Measurements from ENCODE around the gene SRSF6.

Gene SRSF6

GRCh38 chr20:43460830-43461200 lies 3.1 kb downstream of the SRSF6 start:
- H3K27me3 ChIP-seq (ENCODE audit: control insufficient read depth in 5 of 5, insufficient read depth in 4 of 5, low read length in 5 of 5) = no peaks in the 10 kb centered on the region
- no peaks in the 10 kb centered on the region for H3K9me3 ChIP-seq (ENCODE audit: control insufficient read depth in 5 of 5, low read length in 5 of 5)
- H3K9ac ChIP-seq (ENCODE audit: low read length in 5 of 5) = no peak overlapping the region
- peaks cover 0 to 26% (median 17%) of the 10 kb centered on the region in 5 donors for H3K4me1 ChIP-seq (ENCODE audit: control insufficient read depth in 5 of 5, insufficient read depth in 5 of 5, low read length in 5 of 5)
- no peak overlapping the region for H3K27ac ChIP-seq (ENCODE audit: low read depth, low read length)
- H3K4me3 ChIP-seq (ENCODE audit: low read depth in 1 of 5, low read length in 5 of 5) = no peak overlapping the region
- peaks cover 45 to 66% (median 63%) of the 10 kb centered on the region in 5 donors for H3K36me3 ChIP-seq (ENCODE audit: control insufficient read depth in 5 of 5, insufficient read depth in 5 of 5, low read length in 5 of 5)

- peaks cover 50 to 78% (median 68%) of the 10 kb centered on the region in 5 donors for H3K36me3 ChIP-seq (ENCODE audit: control insufficient read depth in 5 of 5, insufficient read depth in 5 of 5, low read length in 5 of 5)
- H3K9me3 ChIP-seq (ENCODE audit: control insufficient read depth in 5 of 5, low read length in 5 of 5) = no peaks in the 10 kb centered on the region
- H3K27ac ChIP-seq (ENCODE audit: low read depth, low read length) = no peak overlapping the region
- H3K9ac ChIP-seq (ENCODE audit: low read length in 5 of 5) = no peak overlapping the region
- peaks cover 0 to 18% (median 13%) of the 10 kb centered on the region in 5 donors for H3K4me1 ChIP-seq (ENCODE audit: control insufficient read depth in 5 of 5, insufficient read depth in 5 of 5, low read length in 5 of 5)
- no peaks in the 10 kb centered on the region for H3K27me3 ChIP-seq (ENCODE audit: control insufficient read depth in 5 of 5, insufficient read depth in 4 of 5, low read length in 5 of 5)
- H3K4me3 ChIP-seq (ENCODE audit: low read depth in 1 of 5, low read length in 5 of 5) = no peak overlapping the region
Measured at GRCh38 chr20:43461894-43462659, 4.4 kb downstream of the SRSF6 start.

DNA sequence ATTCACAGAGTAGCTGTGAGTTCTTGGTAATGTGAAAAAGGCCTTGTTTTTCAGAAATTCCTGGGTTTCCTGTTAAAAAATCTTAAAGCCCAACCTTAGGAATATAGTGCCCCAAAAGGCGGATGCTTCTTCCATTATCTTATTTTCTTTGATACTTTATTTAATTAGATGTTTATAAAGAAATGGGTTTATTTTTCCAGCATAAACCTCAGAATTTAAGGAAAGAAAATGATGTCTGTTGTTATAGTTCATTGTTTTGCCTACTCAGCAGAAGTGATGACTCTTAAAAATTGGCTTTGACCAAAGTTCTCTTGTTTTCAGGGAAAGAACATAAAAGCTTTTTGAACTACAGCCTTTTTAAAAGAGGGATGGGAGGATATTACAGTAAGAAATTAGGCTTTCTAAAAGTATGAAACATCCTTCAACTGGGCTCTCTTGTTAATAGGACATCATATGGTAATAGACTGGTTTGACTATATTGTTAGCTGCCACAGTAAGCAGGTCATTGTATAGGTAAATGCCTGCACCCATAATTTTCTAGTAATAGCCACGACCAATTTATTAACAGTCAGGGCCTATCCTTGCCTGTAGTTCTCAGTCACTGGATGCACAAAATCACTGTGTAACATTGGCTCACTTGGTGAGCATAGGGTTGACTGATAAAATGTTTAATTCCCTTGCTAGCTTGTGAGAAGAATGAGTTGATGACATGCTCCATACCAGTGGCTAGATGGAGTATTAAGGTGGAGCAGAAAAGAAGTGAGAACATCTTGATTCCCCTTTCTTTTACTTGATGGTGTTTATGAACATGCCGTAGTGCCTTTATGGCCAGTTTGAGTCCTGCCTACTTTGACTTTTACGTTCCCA lies 5.2 kb downstream of the SRSF6 start:
- no peak overlapping the region for H3K27ac ChIP-seq (ENCODE audit: low read depth, low read length)
- no peak overlapping the region for H3K4me3 ChIP-seq (ENCODE audit: low read depth in 1 of 5, low read length in 5 of 5)
- no peak overlapping the region for H3K9ac ChIP-seq (ENCODE audit: low read length in 5 of 5)
- H3K4me1 ChIP-seq (ENCODE audit: control insufficient read depth in 5 of 5, insufficient read depth in 5 of 5, low read length in 5 of 5) = peaks cover 0 to 16% (median 12%) of the 10 kb centered on the region in 5 donors
- H3K27me3 ChIP-seq (ENCODE audit: control insufficient read depth in 5 of 5, insufficient read depth in 4 of 5, low read length in 5 of 5) = no peaks in the 10 kb centered on the region
- H3K36me3 ChIP-seq (ENCODE audit: control insufficient read depth in 5 of 5, insufficient read depth in 5 of 5, low read length in 5 of 5) = peaks cover 50 to 80% (median 71%) of the 10 kb centered on the region in 5 donors
- no peaks in the 10 kb centered on the region for H3K9me3 ChIP-seq (ENCODE audit: control insufficient read depth in 5 of 5, low read length in 5 of 5)

GRCh38 chr20:43463527-43464218 lies 6.0 kb downstream of the SRSF6 start:
- peak overlapping the region in 1 of 5 donors; percentile 7 for H3K9ac ChIP-seq (ENCODE audit: low read length in 5 of 5)
- H3K36me3 ChIP-seq (ENCODE audit: control insufficient read depth in 5 of 5, insufficient read depth in 5 of 5, low read length in 5 of 5) = peaks cover 50 to 85% (median 71%) of the 10 kb centered on the region in 5 donors
- no peak overlapping the region for H3K4me3 ChIP-seq (ENCODE audit: low read depth in 1 of 5, low read length in 5 of 5)
- H3K27ac ChIP-seq (ENCODE audit: low read depth, low read length) = no peak overlapping the region
- no peaks in the 10 kb centered on the region for H3K27me3 ChIP-seq (ENCODE audit: control insufficient read depth in 5 of 5, insufficient read depth in 4 of 5, low read length in 5 of 5)
- H3K4me1 ChIP-seq (ENCODE audit: control insufficient read depth in 5 of 5, insufficient read depth in 5 of 5, low read length in 5 of 5) = peaks cover 0 to 16% (median 12%) of the 10 kb centered on the region in 5 donors
- H3K9me3 ChIP-seq (ENCODE audit: control insufficient read depth in 5 of 5, low read length in 5 of 5) = no peaks in the 10 kb centered on the region

DNA sequence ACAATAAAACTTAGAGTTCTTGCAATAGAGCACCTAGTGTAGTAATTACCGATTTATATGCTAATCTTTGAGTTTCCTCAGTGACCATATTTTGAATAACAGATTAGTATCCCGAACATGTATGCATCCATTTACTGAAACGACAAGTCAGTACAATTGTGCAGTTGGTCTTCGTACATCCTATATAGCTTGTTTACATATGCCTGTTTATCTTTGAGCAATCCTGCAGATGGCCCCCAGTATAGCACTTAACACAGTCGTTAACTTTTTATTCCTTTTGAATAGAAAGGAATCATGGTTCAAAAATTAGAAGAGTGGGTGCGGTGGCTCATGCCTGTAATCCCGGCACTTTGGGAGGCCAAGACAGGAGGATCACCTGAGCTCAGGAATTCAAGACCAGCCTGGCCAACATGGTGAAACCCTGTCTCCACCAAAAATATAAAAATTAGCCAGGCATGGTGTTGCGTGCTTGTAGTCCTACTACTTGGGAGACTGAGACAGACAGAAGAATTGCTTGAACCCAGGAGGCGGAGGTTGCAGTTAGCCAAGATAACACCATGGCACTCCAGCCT lies 6.6 kb downstream of the SRSF6 start:
- no peak overlapping the region for H3K27ac ChIP-seq (ENCODE audit: low read depth, low read length)
- H3K27me3 ChIP-seq (ENCODE audit: control insufficient read depth in 5 of 5, insufficient read depth in 4 of 5, low read length in 5 of 5) = no peaks in the 10 kb centered on the region
- H3K4me3 ChIP-seq (ENCODE audit: low read depth in 1 of 5, low read length in 5 of 5) = no peak overlapping the region
- H3K9ac ChIP-seq (ENCODE audit: low read length in 5 of 5) = no peak overlapping the region
- peaks cover 50 to 87% (median 68%) of the 10 kb centered on the region in 5 donors for H3K36me3 ChIP-seq (ENCODE audit: control insufficient read depth in 5 of 5, insufficient read depth in 5 of 5, low read length in 5 of 5)
- H3K9me3 ChIP-seq (ENCODE audit: control insufficient read depth in 5 of 5, low read length in 5 of 5) = no peaks in the 10 kb centered on the region
- peaks cover 0 to 10% (median 7%) of the 10 kb centered on the region in 5 donors for H3K4me1 ChIP-seq (ENCODE audit: control insufficient read depth in 5 of 5, insufficient read depth in 5 of 5, low read length in 5 of 5)

DNA sequence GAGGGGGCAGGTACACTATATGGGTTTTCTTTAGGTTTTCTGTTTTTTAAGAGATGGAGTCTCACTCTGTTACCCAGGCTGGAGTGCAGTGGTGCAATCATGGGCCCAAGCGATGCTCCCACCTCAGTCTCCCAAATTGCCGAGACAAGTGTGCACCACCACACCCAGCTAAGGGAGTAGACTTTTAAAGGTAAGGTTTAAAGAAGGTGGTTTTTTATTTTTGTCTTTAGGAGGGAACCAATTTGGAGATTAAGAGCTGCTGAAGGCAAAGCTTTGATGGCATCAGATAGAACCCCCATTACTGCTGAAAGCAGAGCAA lies 7.9 kb downstream of the SRSF6 start:
- Histone ChIP-seq H3K27me3 (ENCODE audit: control insufficient read depth in 5 of 5, insufficient read depth in 4 of 5, low read length in 5 of 5) (no peaks in the 10 kb centered on the region), H3K36me3 (ENCODE audit: control insufficient read depth in 5 of 5, insufficient read depth in 5 of 5, low read length in 5 of 5) (peaks cover 47 to 78% (median 61%) of the 10 kb centered on the region in 5 donors), H3K9ac (ENCODE audit: low read length in 5 of 5) (no peak overlapping the region), H3K4me1 (ENCODE audit: control insufficient read depth in 5 of 5, insufficient read depth in 5 of 5, low read length in 5 of 5) (peaks cover 0 to 6% (median 4%) of the 10 kb centered on the region in 5 donors), H3K27ac (ENCODE audit: low read depth, low read length) (no peak overlapping the region), H3K4me3 (ENCODE audit: low read depth in 1 of 5, low read length in 5 of 5) (no peak overlapping the region), H3K9me3 (ENCODE audit: control insufficient read depth in 5 of 5, low read length in 5 of 5) (no peaks in the 10 kb centered on the region)

GRCh38 chr20:43467589-43467988 lies 9.9 kb downstream of the SRSF6 start:
- no peak overlapping the region for H3K27ac ChIP-seq (ENCODE audit: low read depth, low read length)
- no peak overlapping the region for H3K9ac ChIP-seq (ENCODE audit: low read length in 5 of 5)
- H3K36me3 ChIP-seq (ENCODE audit: control insufficient read depth in 5 of 5, insufficient read depth in 5 of 5, low read length in 5 of 5) = peaks cover 31 to 72% (median 48%) of the 10 kb centered on the region in 5 donors
- H3K27me3 ChIP-seq (ENCODE audit: control insufficient read depth in 5 of 5, insufficient read depth in 4 of 5, low read length in 5 of 5) = no peaks in the 10 kb centered on the region
- no peaks in the 10 kb centered on the region for H3K9me3 ChIP-seq (ENCODE audit: control insufficient read depth in 5 of 5, low read length in 5 of 5)
- peaks cover 0 to 6% (median 0%) of the 10 kb centered on the region in 5 donors for H3K4me1 ChIP-seq (ENCODE audit: control insufficient read depth in 5 of 5, insufficient read depth in 5 of 5, low read length in 5 of 5)
- H3K4me3 ChIP-seq (ENCODE audit: low read depth in 1 of 5, low read length in 5 of 5) = no peak overlapping the region

- H3K4me3 ChIP-seq (ENCODE audit: low read depth in 1 of 5, low read length in 5 of 5) = no peak overlapping the region
- no peak overlapping the region for H3K27ac ChIP-seq (ENCODE audit: low read depth, low read length)
- H3K9me3 ChIP-seq (ENCODE audit: control insufficient read depth in 5 of 5, low read length in 5 of 5) = no peaks in the 10 kb centered on the region
- H3K4me1 ChIP-seq (ENCODE audit: control insufficient read depth in 5 of 5, insufficient read depth in 5 of 5, low read length in 5 of 5) = peaks cover 0 to 9% (median 6%) of the 10 kb centered on the region in 5 donors
- peaks cover 4 to 27% (median 10%) of the 10 kb centered on the region in 5 donors for H3K36me3 ChIP-seq (ENCODE audit: control insufficient read depth in 5 of 5, insufficient read depth in 5 of 5, low read length in 5 of 5)
- no peak overlapping the region for H3K9ac ChIP-seq (ENCODE audit: low read length in 5 of 5)
- no peaks in the 10 kb centered on the region for H3K27me3 ChIP-seq (ENCODE audit: control insufficient read depth in 5 of 5, insufficient read depth in 4 of 5, low read length in 5 of 5)
Measured at GRCh38 chr20:43472671-43473380, 15.1 kb downstream of the SRSF6 start.

DNA sequence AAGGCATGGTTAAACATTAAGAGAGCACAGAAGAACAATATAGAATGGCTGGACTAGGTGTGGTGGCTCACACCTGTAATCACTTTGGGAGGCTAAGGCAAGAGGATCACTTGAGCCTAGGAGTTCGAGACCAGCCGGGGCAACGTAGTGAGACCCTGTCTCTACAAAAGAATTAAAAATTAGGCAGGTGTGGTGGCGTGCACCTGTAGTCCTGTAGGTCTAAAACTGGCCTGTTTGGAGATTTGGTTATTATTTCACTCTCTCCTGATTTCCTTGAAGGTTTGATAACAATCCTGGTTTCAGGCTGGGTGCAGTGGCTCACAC lies 15.6 kb downstream of the SRSF6 start:
- H3K9me3 ChIP-seq (ENCODE audit: control insufficient read depth in 5 of 5, low read length in 5 of 5) = no peaks in the 10 kb centered on the region
- H3K4me1 ChIP-seq (ENCODE audit: control insufficient read depth in 5 of 5, insufficient read depth in 5 of 5, low read length in 5 of 5) = peaks cover 0 to 11% (median 6%) of the 10 kb centered on the region in 5 donors
- no peak overlapping the region for H3K9ac ChIP-seq (ENCODE audit: low read length in 5 of 5)
- H3K4me3 ChIP-seq (ENCODE audit: low read depth in 1 of 5, low read length in 5 of 5) = no peak overlapping the region
- no peak overlapping the region for H3K27ac ChIP-seq (ENCODE audit: low read depth, low read length)
- H3K36me3 ChIP-seq (ENCODE audit: control insufficient read depth in 5 of 5, insufficient read depth in 5 of 5, low read length in 5 of 5) = peaks cover 4 to 25% (median 10%) of the 10 kb centered on the region in 5 donors
- no peaks in the 10 kb centered on the region for H3K27me3 ChIP-seq (ENCODE audit: control insufficient read depth in 5 of 5, insufficient read depth in 4 of 5, low read length in 5 of 5)

Data from subcutaneous abdominal adipose tissue (tissue), 5 donors.